T47D (cell line): ENCODE data around the gene CDC25A.
A peak's percentile ranks its signal among the peaks of the same experiment; 100 is the strongest.

Source experiments
- DNase-seq, 2 experiments: peaks; one replicate each; pipeline versions ENCODE4 v3.0.0 to v3.0.0-alpha.2; 2011 to 2012; ENCODE audit warnings: low read depth in 1 of 2, low spot score in 1 of 2
- JUND ChIP-seq: IDR thresholded peaks from 2 replicates; pipeline ENCODE4 v1.6.1; 2012; ENCODE audit warnings: low read depth
- in situ Hi-C: cut with HindIII; loops from 2 replicates; pipeline ENCODE4 v1.10.0; 2016; ENCODE audit warnings: low sequenced_read_pairs, low pct_unique_long_range_greater_than_20kb

The CDC25A gene

DNA sequence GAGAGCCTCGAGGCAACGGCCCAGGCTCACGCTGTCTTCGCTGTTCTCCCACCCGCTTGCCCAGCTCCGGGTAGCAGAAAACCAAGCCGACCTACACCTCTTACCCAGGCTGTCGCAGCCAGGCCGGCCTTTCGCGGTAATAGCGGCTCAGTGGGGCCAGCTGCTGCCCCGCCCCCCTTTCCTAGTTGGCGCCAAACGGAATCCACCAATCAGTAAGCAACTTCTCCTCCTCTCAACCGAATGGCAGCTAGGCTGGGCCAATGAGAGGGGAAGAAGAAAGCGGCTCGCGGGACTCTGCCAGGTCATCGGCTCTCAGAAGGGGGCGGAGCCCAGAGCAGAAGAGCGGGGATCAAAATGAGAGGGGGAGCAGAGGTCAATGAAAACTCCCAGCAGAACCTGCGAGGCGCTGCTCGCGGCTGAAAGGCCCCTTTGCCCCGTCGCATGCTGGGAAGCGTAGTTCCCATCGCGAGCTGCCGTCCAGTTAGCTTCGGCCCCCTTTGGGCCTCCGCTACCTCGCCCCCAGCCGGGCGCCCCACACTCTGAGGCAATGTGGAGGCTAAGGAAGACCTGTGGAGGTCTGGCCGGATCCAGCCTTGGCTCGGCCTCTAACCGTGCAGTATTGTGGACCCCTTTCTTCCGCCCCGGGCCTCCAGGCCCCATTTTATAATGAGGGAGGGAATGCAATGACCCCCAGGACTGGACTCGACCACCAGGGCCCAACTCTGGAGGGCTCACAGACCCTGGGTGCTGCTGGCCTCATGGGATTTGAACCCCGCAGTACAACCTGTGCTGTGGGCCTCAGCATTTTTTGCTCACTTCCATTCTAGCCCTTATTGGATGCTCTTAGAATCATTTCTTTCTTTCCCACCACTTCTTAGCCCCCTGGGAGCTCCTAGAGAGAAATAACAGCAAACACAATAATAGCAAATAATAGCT, at the start of gene CDC25A:
Gene CDC25A, minus strand, starts transcription at position 152 of the 936 bp plus-strand sequence. CDS start 470 bp downstream, outside the sequence.
- in situ Hi-C loops, result no loop called here
- peak; percentile 93 to 99 for DNase-seq
- TF ChIP-seq JUND, result no peak

DNA sequence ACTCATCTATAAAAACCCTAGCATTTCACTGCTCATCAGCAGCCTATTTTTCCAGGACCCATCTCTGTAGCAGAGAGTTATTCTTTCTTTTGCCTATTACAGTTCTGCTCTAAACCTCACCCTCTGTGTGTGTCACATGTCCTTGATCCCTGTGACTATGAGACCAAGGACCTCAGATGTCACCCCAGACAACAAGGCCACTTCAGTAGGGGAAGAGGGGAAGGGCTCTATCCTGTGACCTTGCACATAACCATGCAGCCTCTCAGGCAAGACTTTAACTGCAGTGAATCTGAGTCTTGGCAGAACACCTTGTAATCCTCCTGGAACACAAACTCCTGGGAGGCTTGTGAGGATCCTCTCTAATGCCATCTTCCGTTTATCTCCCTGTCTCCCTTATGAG, 48.3 kb upstream of the CDC25A start:
- no peak for DNase-seq
- no peak for TF ChIP-seq JUND
- in situ Hi-C loops, result no loop called here

DNA sequence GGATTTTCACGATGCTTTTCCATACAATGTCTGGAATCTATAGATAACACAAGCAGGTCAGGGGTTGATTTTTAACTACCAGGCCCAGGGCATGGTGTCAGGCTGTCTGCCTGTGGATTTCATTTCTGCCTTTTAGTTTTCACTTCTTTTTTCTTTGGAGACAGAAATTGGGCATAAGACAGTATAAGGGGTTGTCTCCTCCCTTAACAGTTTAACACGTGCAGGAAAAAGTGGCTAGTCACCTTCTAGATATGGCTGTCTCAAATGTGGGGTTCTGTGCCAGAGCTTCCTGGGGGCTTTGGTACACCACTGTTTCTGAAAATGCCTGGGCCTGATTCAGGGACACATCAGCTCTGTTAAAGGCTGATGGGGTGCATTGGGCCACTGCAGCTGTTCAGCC, 45.3 kb upstream of the CDC25A start:
- no peak for DNase-seq
- no peak for TF ChIP-seq JUND
- in situ Hi-C loops, result no loop called here

DNA sequence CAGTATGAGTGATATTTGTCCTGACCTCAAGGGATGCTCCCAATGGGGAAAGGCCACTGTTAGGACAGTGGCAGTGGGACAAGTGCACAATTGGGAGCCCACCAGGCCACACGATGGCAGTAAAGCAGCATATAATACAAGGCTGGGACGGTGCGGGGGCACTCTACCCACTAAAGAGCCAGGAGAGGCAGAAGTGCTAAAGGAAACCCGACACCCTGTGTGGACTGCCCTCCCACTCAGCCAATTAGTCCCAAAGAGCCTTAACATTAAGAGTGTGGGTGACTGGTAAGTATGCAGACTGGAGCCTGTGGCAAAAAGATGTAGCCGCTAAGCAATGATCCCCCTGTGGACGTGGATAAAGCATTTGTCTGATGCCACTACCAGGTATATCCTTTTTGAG, 44.5 kb upstream of the CDC25A start:
- peak; percentile 66 to 90 for DNase-seq
- no peak for TF ChIP-seq JUND
- in situ Hi-C loops, result no loop called here

DNA sequence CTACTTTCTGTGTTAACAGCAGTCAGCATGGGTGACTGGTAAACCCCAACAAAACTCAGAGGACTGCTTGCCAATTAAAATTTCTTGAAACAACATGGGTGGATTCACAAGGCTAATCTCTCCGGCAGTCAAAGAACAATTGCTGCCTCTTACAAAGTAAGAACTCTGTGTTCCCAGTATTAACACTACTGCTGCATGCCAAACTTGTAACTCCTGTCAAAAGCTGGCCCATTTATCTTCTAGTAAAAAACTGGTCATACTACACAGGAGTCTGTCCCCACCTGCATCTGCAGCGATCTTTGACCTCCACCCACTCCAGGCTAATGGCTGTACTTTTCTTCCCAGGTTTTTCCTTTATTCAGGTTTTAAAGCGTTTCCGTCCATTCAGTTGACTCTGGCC, 44.0 kb upstream of the CDC25A start:
- TF ChIP-seq JUND, result no peak
- in situ Hi-C loops, result no loop called here
- no peak for DNase-seq

DNA sequence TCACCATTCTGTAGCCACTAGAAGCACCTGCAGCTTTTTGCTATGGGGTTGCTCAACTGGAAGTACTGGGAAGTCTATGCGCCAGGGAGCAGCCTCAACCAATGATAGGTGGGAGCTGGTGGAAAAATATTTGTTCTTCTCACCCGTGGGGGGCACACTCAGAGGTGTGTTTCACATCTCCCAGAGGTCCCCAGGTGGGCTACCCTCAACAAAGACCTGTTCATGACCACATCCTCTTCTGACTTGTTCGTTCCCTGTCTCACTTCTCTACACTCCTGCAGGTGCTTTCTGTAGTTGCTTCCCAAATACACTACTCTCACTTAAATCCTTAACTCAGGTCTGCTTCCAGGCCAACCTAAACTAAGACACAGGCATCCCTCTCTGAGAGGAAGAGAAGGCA, 38.7 kb upstream of the CDC25A start:
- in situ Hi-C loops, result no loop called here
- no peak for TF ChIP-seq JUND
- no peak for DNase-seq

DNA sequence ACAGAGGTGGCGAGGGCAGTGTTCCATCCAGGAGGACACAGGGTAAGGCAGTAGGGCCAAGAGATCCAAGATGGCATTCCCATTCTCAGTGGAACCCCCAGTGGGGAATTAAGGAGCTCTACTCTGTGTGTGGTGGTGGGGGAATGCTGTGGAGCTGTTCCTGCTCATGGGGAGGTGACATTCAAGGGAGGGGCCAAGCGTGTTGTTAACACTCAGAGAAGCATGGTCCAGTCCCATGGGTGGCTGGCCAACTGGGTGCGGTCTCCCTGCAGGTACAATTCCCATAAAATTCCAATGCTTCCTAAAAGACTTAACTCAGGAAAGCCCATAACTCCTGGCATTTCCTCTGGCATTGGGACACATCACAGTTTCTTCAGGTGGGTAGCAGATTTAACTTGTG, 37.4 kb upstream of the CDC25A start:
- no peak for DNase-seq
- no peak for TF ChIP-seq JUND
- in situ Hi-C loops, result no loop called here

DNA sequence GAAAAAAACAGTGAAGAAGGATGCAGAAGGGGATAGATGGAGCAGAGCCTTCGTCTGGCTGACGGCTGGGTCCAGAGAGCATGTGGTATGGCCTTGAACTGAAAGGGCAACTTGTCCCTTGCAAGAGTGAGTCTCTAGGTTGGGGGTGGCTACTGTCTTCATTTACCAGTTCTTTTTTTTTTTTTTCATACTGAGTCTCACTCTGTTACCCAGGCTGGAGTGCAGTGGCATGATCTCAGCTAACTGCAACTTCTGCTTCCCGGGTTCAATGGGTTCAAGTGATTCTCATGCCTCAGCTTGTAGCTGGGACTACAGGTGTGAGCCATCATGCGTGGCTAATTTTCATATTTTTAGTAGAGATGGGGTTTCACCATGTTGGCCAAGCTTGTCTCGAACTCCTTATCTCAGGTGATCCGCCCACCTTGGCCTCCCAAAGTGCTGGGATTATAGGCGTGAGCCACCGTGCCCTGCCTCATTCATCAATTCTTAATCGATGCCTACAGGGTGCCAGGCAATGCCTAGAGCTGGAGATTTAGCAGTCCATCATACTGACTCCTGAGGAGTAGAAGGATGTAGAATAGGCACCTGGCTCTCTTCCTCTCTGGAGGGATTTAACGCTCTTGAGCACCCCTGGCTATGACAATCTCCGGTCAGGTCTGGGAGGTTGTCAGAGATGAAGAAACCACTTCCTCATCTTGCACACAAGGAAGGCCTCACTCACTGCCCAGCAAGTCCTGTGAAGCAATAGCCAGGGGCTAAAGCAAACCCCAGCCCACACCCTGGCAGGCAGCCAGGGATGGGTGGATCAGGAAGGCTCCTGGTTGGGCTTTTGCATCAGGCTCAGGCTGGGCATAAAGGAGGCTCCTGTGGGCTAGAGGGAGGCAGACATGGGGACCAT, 34.6 kb upstream of the CDC25A start, which contains the start of gene CAMP:
Gene CAMP, plus strand, starts transcription at position 880 of the 898 bp plus-strand sequence. Its CDS starts 17 bp downstream, at position 897.
- DNase-seq, result peak in 1 of 2 experiments; percentile 54
- in situ Hi-C loops, result no loop called here

DNA sequence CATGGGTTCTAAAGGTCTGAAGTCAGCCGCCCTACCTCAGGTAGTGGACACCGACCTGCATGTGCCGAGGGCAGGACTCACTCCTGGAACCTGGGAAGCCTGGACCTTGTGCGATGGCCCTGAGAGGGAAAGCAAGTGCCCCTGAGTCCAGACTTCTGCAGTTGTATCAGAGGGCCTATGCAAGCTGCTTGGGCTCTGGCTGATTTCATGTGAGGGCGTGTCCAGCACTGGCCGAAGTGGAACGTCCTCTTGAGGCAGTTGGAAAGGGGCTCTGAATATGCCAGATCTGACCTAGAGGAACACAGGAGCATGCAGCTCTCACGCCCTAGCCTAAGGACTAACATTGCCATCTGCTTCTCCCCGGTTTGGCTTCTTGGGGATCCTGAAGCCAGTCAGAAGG, 32.5 kb upstream of the CDC25A start:
- TF ChIP-seq JUND, result no peak
- no peak for DNase-seq
- in situ Hi-C loops, result no loop called here

More for the DNA sequence above, 34.6 kb upstream of the CDC25A start, which contains the start of gene CAMP:
- no peak for TF ChIP-seq JUND

DNA sequence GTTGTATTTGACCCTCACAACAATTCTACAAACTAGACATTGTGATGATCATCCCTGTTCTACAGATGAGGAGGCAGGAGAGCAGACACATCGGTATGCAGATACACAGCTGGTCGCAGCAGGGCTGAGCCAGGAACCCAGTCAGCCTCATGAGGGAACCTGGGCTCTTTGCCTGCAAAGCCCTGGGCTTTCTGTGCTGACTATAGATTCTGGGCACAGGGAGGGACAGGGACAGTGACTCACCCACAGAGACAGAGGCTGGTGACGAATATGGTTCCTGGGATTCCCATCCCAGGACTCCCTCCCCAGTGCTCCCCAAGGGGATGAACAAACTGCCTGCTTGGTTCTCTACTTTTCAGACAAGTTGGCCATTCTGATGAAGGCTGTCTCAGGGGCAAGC, 31.3 kb upstream of the CDC25A start:
- DNase-seq, result no peak
- TF ChIP-seq JUND, result no peak
- in situ Hi-C loops, result no loop called here

DNA sequence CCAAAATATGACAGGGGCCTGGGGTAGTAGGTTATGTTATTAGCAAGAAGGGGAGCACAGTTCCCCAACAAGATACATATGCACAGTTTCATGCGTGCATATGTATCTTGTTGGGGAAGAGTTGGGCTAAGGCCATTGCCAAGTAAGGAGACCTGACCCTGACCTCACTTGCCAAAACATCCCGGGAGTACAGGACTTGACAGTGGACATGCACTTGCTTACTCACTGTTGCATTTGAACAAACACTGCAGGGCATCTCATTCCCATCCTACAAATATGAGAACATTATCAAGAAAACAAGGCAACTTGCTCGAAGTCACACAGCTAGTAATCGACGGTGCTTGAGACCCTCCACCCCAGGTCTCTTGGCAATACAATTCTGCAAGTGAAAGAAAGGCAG, 30.3 kb upstream of the CDC25A start:
- TF ChIP-seq JUND, result no peak
- DNase-seq, result no peak
- in situ Hi-C loops, result no loop called here

DNA sequence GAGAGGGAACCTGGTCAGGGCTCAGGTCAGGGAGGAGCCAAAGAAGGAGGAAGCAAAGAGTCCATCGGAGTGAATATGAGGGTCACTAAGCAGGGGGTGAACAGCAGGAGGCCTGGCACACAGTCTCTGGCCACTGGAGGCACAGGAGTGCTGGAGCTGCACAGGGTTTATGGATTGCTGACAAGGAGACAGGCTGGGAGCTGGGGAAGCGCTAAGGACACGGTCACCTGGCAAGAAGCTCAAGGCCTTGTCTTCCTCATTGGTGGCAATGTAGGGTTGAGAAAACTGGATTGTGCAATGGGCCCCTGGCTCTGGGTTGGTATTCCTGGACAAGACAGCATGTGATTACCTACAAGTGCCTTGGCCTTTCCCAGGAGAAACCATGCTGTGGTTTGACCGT, 29.2 kb upstream of the CDC25A start:
- in situ Hi-C loops, result no loop called here
- no peak for DNase-seq
- no peak for TF ChIP-seq JUND

DNA sequence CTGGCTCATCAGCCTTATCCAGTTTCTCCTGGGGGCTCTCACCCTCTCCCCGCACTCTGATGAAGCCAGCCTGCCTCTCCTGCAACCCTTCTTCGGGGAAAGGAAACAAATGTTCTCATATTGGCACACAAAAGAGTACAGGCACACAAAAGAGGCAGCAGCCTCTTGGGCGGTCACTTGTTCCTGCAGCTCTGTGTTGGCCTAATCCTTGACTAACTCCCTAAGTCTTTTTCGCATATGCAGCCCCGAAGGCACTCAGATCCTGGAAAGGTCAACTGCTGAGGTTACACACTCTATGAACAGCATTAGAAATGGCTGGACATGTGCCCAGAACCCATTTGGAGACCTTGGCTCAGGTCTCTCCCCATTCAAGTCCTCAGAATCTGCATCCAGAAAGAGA, 27.7 kb upstream of the CDC25A start:
- in situ Hi-C loops, result no loop called here
- no peak for DNase-seq
- TF ChIP-seq JUND, result no peak
